ENCODE results near the gene NRG2.

DNA sequence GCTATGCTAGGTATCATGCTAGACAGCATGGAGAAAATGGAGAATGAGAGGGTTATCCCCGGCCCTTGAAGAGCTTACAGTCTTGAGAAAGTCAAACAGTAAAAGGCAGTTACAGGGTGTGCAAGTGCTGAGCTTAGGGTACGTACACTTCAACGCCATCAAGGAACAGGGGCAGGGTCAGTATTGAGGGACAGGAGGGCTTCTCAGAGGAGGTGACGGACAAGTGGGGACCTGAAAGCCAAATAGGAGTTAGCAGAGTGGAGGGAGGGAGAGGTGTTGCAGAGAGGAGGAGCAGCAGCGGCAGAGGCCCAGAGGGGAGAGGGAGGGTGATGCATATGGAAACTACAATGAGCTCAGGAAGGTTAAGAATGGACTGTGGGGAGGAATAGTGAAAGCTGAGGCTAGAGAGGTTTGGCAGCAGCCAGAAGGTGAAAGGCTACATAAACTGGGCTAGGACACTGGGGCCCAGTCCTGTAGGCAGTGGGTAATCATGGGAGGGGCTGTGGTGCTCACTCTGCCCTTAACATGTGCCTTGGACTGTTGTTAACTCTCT, 88.0 kb downstream of the NRG2 start:
- TF ChIP-seq POLR2A (IDR thresholded peaks at IDR 0.05) (no peak), CTCF (IDR thresholded peaks at IDR 0.05) (no peak), POLR2AphosphoS5 (IDR thresholded peaks at IDR 0.05) (no peak)
